A673 (cell line): ENCODE measurements around the gene RIPOR3. TPM values are rescaled to one million over a fixed set of nuclear protein-coding genes. Genes with fewer than 3 reads are reported as not detected.

ENCODE experiments used
- BruUV-seq: library from RNA; stranded (reverse); fragments of 400-500 nt; replicated peaks from 2 replicates; lab custom pipeline; 2021; lab: Mats Ljungman, UMichigan
- CTCF ChIA-PET: fragments of 300-600 bp; sonication (Branson Sonifier 250); formaldehyde crosslinking; loops from one replicate; lab custom pipeline; 2022; ENCODE audit warnings: antibody characterized with exemption; lab: Charles Lee
- POLR2A ChIA-PET: fragments of 300-600 bp; sonication (Branson Sonifier 250); formaldehyde crosslinking; loops from one replicate; lab custom pipeline; 2022; ENCODE audit warnings: antibody characterized with exemption; ENCODE audit not compliant: low non-redundant PET; lab: Charles Lee
- DNase-seq: peaks from one replicate; pipeline ENCODE4 v3.0.0-alpha.2; 2015; ENCODE audit warnings: low spot score
- H3K27ac ChIP-seq: fragments of 200-600 bp; sonication (generic); 2 replicates; pipeline ENCODE4 v1.5.1; 2016; ENCODE audit warnings: mixed run types, low read depth, mild to moderate bottlenecking, mixed read lengths, antibody characterized with exemption, low read length; ENCODE audit not compliant: poor library complexity, severe bottlenecking
- H3K27me3 ChIP-seq: fragments of 200-600 bp; sonication (generic); replicated peaks from 2 replicates; pipeline ENCODE4 v1.6.1; 2017; ENCODE audit warnings: mixed run types, low read depth, mild to moderate bottlenecking, mixed read lengths, antibody characterized with exemption, low read length; ENCODE audit not compliant: insufficient read depth, poor library complexity
- H3K36me3 ChIP-seq: fragments of 200-600 bp; sonication (generic); 2 replicates; pipeline ENCODE4 v1.6.1; 2016; ENCODE audit warnings: mixed run types, mild to moderate bottlenecking, mixed read lengths, antibody characterized with exemption, low read length; ENCODE audit not compliant: insufficient read depth, poor library complexity, severe bottlenecking
- H3K4me1 ChIP-seq: fragments of 200-600 bp; sonication (generic); 2 replicates; pipeline ENCODE4 v1.6.1; 2017; ENCODE audit warnings: mixed run types, mild to moderate bottlenecking, mixed read lengths, antibody characterized with exemption, low read length; ENCODE audit not compliant: insufficient read depth, poor library complexity, severe bottlenecking
- H3K4me3 ChIP-seq: fragments of 200-600 bp; sonication (generic); 2 replicates; pipeline ENCODE4 v1.5.1; 2016; ENCODE audit warnings: low read depth, mixed run types, mild to moderate bottlenecking, mixed read lengths, low read length; ENCODE audit not compliant: poor library complexity, severe bottlenecking
- H3K9me3 ChIP-seq: fragments of 200-600 bp; sonication (generic); 2 replicates; pipeline ENCODE4 v1.6.1; 2016; ENCODE audit warnings: mixed run types, low read depth, mild to moderate bottlenecking, mixed read lengths, antibody characterized with exemption, low read length; ENCODE audit not compliant: poor library complexity, severe bottlenecking
- EZH2 ChIP-seq: fragments of 200-600 bp; sonication (generic); IDR thresholded peaks from 2 replicates; pipeline ENCODE4 v1.6.1; 2017; ENCODE audit warnings: borderline replicate concordance, low read depth, mild to moderate bottlenecking, mixed read lengths, antibody characterized with exemption, low read length; ENCODE audit not compliant: poor library complexity, severe bottlenecking
- intact Hi-C: fragments of 100-400 bp; cut with micrococcal nuclease; formaldehyde crosslinking; loops from one replicate; pipeline ENCODE4 v1.10.0; 2022; ENCODE audit not compliant: unreplicated experiment
- total RNA-seq: library from RNA; stranded (reverse); gene quantifications from 2 replicates; pipeline ENCODE4 v1.2.3, GENCODE V29; 2021
- TF ChIP-seq, protein P1 (sequence below): fragments of 300-800, 200-600 bp; sonication (generic); conservative IDR thresholded peaks from 2 replicates; pipeline ENCODE4 v1.5.1; 2017; ENCODE audit warnings: low read depth, mild to moderate bottlenecking, antibody characterized with exemption, low read length, moderate library complexity, mixed read lengths

Gene RIPOR3
- total RNA-seq, 1 experiment from 2014 or later = 19.1 TPM

DNA sequence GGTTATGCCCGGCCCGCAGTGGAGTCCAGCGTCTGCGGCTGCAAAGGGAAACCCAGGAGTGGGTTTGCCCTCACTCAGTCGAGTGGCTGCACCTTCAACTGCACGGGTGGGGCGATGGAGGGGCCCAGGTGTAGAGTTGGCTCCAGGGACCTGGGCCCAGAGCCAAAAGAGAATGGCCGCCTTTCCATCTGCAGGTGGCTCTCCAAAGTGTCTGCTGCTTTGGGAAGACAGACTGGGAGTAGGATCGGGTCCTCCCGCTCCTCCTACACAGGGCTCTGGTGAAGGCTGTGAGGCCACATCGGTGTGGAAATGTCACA is 101.0 kb downstream of the RIPOR3 start:
- intact Hi-C loops = no loop called here
- Histone ChIP-seq H3K9me3 (no peaks in the 10 kb centered on the region), H3K4me3 (no peak overlapping the region), H3K27ac (no peak overlapping the region), H3K4me1 (no peaks in the 10 kb centered on the region), H3K27me3 (no peaks in the 10 kb centered on the region), H3K36me3 (peaks cover 8% of the 10 kb centered on the region)
- POLR2A ChIA-PET = no interaction called here
- CTCF ChIA-PET = no interaction called here
- no peak for DNase-seq
- no peak for TF ChIP-seq EZH2
- TF ChIP-seq, protein P1, sequence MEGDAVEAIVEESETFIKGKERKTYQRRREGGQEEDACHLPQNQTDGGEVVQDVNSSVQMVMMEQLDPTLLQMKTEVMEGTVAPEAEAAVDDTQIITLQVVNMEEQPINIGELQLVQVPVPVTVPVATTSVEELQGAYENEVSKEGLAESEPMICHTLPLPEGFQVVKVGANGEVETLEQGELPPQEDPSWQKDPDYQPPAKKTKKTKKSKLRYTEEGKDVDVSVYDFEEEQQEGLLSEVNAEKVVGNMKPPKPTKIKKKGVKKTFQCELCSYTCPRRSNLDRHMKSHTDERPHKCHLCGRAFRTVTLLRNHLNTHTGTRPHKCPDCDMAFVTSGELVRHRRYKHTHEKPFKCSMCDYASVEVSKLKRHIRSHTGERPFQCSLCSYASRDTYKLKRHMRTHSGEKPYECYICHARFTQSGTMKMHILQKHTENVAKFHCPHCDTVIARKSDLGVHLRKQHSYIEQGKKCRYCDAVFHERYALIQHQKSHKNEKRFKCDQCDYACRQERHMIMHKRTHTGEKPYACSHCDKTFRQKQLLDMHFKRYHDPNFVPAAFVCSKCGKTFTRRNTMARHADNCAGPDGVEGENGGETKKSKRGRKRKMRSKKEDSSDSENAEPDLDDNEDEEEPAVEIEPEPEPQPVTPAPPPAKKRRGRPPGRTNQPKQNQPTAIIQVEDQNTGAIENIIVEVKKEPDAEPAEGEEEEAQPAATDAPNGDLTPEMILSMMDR = no peak
- no TSS peak for BruUV-seq

DNA sequence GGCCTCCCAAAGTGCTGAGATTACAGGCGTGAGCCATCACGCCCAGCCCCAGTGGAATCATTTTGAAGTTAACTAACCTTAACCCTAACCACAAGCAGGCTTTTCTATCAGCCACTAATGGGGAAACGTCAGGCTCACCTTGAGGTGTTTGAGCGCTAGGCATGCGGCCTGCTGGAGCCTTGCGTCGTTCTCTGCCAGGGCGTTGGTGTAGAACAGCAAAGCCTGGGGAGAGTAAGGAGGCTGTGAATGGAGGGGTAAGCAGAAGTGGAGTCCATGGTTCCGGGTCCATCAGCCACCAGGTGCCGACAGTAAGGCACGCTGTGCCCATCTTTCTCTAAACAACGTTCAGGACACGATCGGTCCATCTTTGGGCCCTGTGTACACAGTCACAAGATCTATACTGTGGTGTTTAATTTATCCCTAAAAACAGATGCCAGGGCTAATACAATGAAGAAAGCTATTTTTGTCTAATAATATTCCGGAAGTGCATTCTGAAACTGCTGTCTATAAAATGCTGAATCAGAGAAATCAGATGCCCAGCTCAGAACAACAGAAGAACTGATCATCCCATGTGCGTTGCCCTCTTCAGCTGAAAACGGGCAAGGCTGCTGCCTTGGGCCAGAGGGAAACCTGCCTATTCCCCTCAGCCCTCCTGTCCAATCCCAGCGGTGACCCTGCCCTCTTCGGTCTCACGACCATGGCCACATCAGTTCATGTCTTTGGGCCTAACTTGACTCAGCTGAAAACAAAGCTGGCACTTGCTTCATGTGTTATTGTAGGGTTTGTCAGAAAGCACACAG is 101.6 kb downstream of the RIPOR3 start:
- TF ChIP-seq EZH2 = no peak
- TF ChIP-seq, protein P1 = no peak
- peaks cover 11% of the 10 kb centered on the region for H3K36me3 ChIP-seq
- H3K4me3 ChIP-seq = no peak overlapping the region
- no peaks in the 10 kb centered on the region for H3K4me1 ChIP-seq
- no peak overlapping the region for H3K27ac ChIP-seq
- DNase-seq = no peak
- intact Hi-C loops = no loop called here
- ChIA-PET CTCF (interaction anchor here (0.7 kb wide), 1 partner anchor 121 kb away, joined by 6 read pairs; no protein-coding TSS in a partner anchor), POLR2A (no interaction called here)
- BruUV-seq = no TSS peak
- H3K27me3 ChIP-seq = no peaks in the 10 kb centered on the region
- H3K9me3 ChIP-seq = no peaks in the 10 kb centered on the region

GRCh38 chr20:50588034-50588736 is 103.2 kb downstream of the RIPOR3 start:
- H3K4me3 ChIP-seq = no peak overlapping the region
- TF ChIP-seq, protein P1 = peak; percentile 99
- no peak for TF ChIP-seq EZH2
- DNase-seq = peak; percentile 78
- H3K36me3 ChIP-seq = peaks cover 20% of the 10 kb centered on the region
- ChIA-PET CTCF (interaction anchor here (0.5 to 1.2 kb wide), 11 partner anchors 11 to 460 kb away, joined by 3 to 9 read pairs (median 4); partner anchors contain the start of gene PARD6B), POLR2A (no interaction called here)
- intact Hi-C loops = no loop called here
- H3K9me3 ChIP-seq = no peaks in the 10 kb centered on the region
- H3K27me3 ChIP-seq = no peaks in the 10 kb centered on the region
- no peaks in the 10 kb centered on the region for H3K4me1 ChIP-seq
- BruUV-seq = no TSS peak
- no peak overlapping the region for H3K27ac ChIP-seq
